ENCODE measurements around the gene KRT73. TPM values are rescaled to one million over a fixed set of nuclear protein-coding genes. Genes with fewer than 3 reads are reported as not detected.

Gene KRT73
- total RNA-seq, 1 donor from 2014 or later: 0.77 TPM

DNA sequence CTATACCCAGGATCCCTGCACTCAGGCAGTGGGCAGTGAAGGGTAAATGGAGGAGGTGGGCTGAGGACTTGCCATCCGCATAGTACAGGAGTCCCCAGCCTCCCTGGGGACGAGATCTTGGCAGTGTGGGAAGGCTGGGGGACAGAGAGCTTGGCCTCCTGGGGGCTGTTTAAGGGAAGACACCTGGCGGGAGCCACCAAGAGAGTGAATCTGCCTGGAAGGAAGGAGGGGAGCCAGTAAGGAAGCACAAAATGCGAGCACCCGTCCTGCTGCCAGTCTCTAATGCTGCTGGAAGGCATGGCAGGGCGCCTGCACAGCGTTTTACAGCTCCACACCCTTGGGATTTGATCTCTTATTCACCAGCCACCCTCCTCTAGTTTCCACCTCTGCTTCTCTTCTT lies 41.0 kb upstream of the KRT73 start:
- Mint-ChIP-seq H3K27me3 (ENCODE audit: unreplicated experiment) (peaks cover 8% of the 10 kb centered on the region), H3K9me3 (ENCODE audit: unreplicated experiment) (no peaks in the 10 kb centered on the region), H3K27ac (ENCODE audit: unreplicated experiment) (no peak overlapping the region), H3K36me3 (ENCODE audit: low read depth, unreplicated experiment) (no peaks in the 10 kb centered on the region), H3K4me3 (ENCODE audit: unreplicated experiment) (no peak overlapping the region), H3K4me1 (ENCODE audit: unreplicated experiment) (peaks cover 15% of the 10 kb centered on the region)
- no peak for DNase-seq (ENCODE audit: low spot score)
- TF ChIP-seq, protein P1, sequence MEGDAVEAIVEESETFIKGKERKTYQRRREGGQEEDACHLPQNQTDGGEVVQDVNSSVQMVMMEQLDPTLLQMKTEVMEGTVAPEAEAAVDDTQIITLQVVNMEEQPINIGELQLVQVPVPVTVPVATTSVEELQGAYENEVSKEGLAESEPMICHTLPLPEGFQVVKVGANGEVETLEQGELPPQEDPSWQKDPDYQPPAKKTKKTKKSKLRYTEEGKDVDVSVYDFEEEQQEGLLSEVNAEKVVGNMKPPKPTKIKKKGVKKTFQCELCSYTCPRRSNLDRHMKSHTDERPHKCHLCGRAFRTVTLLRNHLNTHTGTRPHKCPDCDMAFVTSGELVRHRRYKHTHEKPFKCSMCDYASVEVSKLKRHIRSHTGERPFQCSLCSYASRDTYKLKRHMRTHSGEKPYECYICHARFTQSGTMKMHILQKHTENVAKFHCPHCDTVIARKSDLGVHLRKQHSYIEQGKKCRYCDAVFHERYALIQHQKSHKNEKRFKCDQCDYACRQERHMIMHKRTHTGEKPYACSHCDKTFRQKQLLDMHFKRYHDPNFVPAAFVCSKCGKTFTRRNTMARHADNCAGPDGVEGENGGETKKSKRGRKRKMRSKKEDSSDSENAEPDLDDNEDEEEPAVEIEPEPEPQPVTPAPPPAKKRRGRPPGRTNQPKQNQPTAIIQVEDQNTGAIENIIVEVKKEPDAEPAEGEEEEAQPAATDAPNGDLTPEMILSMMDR (IDR thresholded peaks at IDR 0.05; ENCODE audit: unreplicated experiment): no peak

DNA sequence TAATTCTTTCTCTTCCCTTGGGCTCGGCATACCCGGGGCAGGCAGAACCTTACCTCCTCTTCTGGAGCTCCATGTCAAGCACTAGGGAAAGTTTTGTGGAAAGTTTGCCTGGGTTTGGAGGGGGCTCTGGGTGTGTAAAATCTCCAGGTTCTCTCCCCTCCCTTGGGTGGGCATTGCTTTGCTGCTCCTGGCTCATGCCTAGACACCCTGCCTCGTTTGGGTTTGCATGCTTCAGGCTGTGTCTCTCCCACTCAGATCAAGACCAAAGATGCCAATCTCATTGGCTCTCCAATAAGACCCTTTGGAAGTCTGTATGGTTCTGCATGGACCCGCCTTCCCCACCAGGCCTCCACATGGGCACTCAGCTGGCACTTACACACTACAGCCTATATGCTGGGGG lies 39.8 kb upstream of the KRT73 start:
- TF ChIP-seq, protein P1 (IDR thresholded peaks at IDR 0.05; ENCODE audit: unreplicated experiment): no peak
- H3K4me1 Mint-ChIP-seq (ENCODE audit: unreplicated experiment): peaks cover 15% of the 10 kb centered on the region
- H3K4me3 Mint-ChIP-seq (ENCODE audit: unreplicated experiment): no peak overlapping the region
- no peak overlapping the region for H3K27ac Mint-ChIP-seq (ENCODE audit: unreplicated experiment)
- no peaks in the 10 kb centered on the region for H3K9me3 Mint-ChIP-seq (ENCODE audit: unreplicated experiment)
- no peaks in the 10 kb centered on the region for H3K36me3 Mint-ChIP-seq (ENCODE audit: low read depth, unreplicated experiment)
- H3K27me3 Mint-ChIP-seq (ENCODE audit: unreplicated experiment): peaks cover 8% of the 10 kb centered on the region
- DNase-seq (ENCODE audit: low spot score): no peak

DNA sequence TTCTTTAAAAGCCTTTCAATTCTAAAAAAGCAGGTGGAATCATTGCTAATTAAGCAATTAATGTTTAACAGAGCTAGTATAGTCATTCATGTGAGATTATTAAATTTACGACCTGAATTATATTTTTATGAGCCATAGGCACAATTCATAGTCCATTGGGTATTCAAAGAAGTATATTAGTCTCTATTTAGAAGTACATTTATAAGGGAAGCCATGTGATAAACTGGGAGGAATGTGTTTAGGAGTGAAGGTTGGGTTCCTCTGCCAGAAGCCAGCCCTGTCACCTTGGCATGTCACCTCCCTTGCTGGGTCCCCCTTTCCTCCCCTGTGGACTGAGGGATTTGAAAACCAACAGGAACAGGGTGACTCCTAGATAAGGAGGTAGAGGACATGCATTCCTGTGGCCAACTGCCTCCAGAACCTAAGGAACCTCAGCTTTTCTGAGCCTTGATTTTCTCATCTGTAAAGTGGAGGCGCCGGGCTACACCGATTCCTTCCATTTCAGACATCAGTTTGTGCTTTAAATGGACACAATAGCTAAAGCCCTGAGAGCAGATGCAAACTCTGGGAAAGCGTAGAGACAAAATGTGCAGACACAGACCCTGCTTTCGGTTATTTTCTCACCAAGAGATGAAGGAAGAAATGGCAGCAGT lies 39.0 kb upstream of the KRT73 start:
- H3K36me3 Mint-ChIP-seq (ENCODE audit: low read depth, unreplicated experiment): no peaks in the 10 kb centered on the region
- H3K27ac Mint-ChIP-seq (ENCODE audit: unreplicated experiment): no peak overlapping the region
- no peaks in the 10 kb centered on the region for H3K9me3 Mint-ChIP-seq (ENCODE audit: unreplicated experiment)
- DNase-seq (ENCODE audit: low spot score): no peak
- TF ChIP-seq, protein P1 (IDR thresholded peaks at IDR 0.05; ENCODE audit: unreplicated experiment): no peak
- no peak overlapping the region for H3K4me3 Mint-ChIP-seq (ENCODE audit: unreplicated experiment)
- H3K4me1 Mint-ChIP-seq (ENCODE audit: unreplicated experiment): peaks cover 15% of the 10 kb centered on the region
- peaks cover 8% of the 10 kb centered on the region for H3K27me3 Mint-ChIP-seq (ENCODE audit: unreplicated experiment)

DNA sequence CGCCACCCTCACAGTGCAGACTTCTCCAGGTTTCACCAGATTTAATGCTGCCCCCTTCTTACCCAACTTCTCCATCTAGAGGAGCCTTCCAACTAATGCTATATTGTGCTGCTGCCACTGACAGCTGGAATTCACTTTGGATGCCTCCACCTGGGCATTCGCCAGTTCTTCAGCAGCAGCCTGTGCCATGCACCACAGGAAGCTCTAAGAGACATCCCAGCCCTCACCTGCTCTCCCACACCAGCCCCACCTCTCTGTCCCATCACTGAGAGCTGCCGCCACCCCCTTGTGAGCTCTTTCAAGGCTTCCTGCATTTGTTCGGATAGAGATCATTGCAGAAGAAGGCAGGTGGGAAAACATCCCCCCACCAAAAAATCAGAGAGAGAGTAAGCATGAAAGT lies 38.3 kb upstream of the KRT73 start:
- no peak overlapping the region for H3K4me3 Mint-ChIP-seq (ENCODE audit: unreplicated experiment)
- no peaks in the 10 kb centered on the region for H3K36me3 Mint-ChIP-seq (ENCODE audit: low read depth, unreplicated experiment)
- TF ChIP-seq, protein P1 (IDR thresholded peaks at IDR 0.05; ENCODE audit: unreplicated experiment): no peak
- no peak for DNase-seq (ENCODE audit: low spot score)
- peaks cover 15% of the 10 kb centered on the region for H3K4me1 Mint-ChIP-seq (ENCODE audit: unreplicated experiment)
- no peak overlapping the region for H3K27ac Mint-ChIP-seq (ENCODE audit: unreplicated experiment)
- H3K9me3 Mint-ChIP-seq (ENCODE audit: unreplicated experiment): no peaks in the 10 kb centered on the region
- H3K27me3 Mint-ChIP-seq (ENCODE audit: unreplicated experiment): peaks cover 8% of the 10 kb centered on the region

DNA sequence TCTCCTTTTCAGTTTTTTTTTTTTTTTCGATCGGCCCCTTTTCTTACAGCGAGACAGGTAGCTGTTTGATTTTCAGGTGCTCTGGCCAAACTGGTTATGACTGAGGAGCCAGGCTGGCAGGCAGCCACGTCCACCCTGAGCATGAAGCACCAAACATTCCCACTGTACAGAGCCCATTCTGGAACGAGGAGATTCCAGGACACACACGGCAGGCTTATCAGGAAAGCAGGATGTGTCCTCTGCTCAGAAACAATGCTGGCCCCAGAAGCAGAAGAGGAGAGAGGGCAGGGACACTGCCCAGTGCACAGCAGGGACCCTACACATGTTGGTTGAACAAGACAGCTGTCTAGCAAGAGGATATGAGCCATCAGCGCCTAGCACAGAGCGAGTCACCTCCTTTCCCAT lies 37.4 kb upstream of the KRT73 start:
- no peaks in the 10 kb centered on the region for H3K36me3 Mint-ChIP-seq (ENCODE audit: low read depth, unreplicated experiment)
- TF ChIP-seq, protein P1 (IDR thresholded peaks at IDR 0.05; ENCODE audit: unreplicated experiment): no peak
- H3K27ac Mint-ChIP-seq (ENCODE audit: unreplicated experiment): no peak overlapping the region
- no peak overlapping the region for H3K4me3 Mint-ChIP-seq (ENCODE audit: unreplicated experiment)
- no peaks in the 10 kb centered on the region for H3K9me3 Mint-ChIP-seq (ENCODE audit: unreplicated experiment)
- peaks cover 8% of the 10 kb centered on the region for H3K27me3 Mint-ChIP-seq (ENCODE audit: unreplicated experiment)
- H3K4me1 Mint-ChIP-seq (ENCODE audit: unreplicated experiment): peaks cover 17% of the 10 kb centered on the region
- no peak for DNase-seq (ENCODE audit: low spot score)
